Psoas muscle (tissue), 8 donors: ENCODE measurements around the gene HSPB9. TPM values are rescaled to one million over a fixed set of nuclear protein-coding genes. Genes with fewer than 3 reads are reported as not detected.

Source experiments
- ATAC-seq, 4 donors: fragments of 200-7000 bp; cut with Tn5 transposase; one replicate each; pipeline ENCODE4 v1.9.1; 2020; ENCODE audit warnings: moderate library complexity in 3 of 4, mild to moderate bottlenecking in 2 of 4
- DNase-seq, 2 donors: peaks; one replicate each; pipeline ENCODE4 v3.0.0-alpha.2; 2020
- H3K27ac ChIP-seq: fragments of 200-600 bp; one replicate; pipeline ENCODE4 v1.8.0; 2022
- H3K27me3 ChIP-seq, 3 donors: fragments of 200-600 bp in 1 of 3; one replicate each; pipeline versions ENCODE4 v1.6.1 to v1.8.0; 2013 to 2022; ENCODE audit warnings: low read length in 2 of 3, mild to moderate bottlenecking in 2 of 3, moderate library complexity in 1 of 3; ENCODE audit not compliant: insufficient read depth in 3 of 3
- H3K36me3 ChIP-seq, 2 donors: fragments of 200-600 bp in 1 of 2; one replicate each; pipeline versions ENCODE4 v1.6.1 to v1.8.0; 2013 to 2022; ENCODE audit warnings: low read depth in 1 of 2, mild to moderate bottlenecking in 1 of 2, moderate library complexity in 1 of 2; ENCODE audit not compliant: insufficient read depth in 1 of 2
- H3K4me1 ChIP-seq: fragments of 200-600 bp; one replicate; pipeline ENCODE4 v1.8.0; 2022
- H3K4me3 ChIP-seq: fragments of 200-600 bp; one replicate; pipeline ENCODE4 v1.8.0; 2022; ENCODE audit warnings: mild to moderate bottlenecking
- H3K9me3 ChIP-seq: fragments of 200-600 bp; one replicate; pipeline ENCODE4 v1.8.0; 2022
- WGBS, 3 donors: extraction: QIAGEN DNeasy Blood & Tissue Kit; methylation state at CpG; one replicate each; pipeline versions ENCODE4 v1.1.6 to v1.1.7; 2013; 5-methylcytosine and 5-hydroxymethylcytosine counted together
- intact Hi-C, 2 donors: fragments of 100-400 bp; cut with DNase I; formaldehyde crosslinking; loops; one replicate each; pipeline versions ENCODE4 v1.11.0 to v1.14.2; 2022
- polyA plus RNA-seq, 3 donors: library from polyadenylated mRNA; stranded (reverse); fragments of 200-250 nt; gene quantifications; one replicate each; pipeline ENCODE4 v1.2.3, GENCODE V29; 2013
- total RNA-seq, 4 donors: library from RNA; stranded (reverse); fragmentation: NEBNext Ultra II Directional in 2 of 4; extraction: Animal tissue kit (Norgen Biotek cat#: 25700) in 2 of 4; gene quantifications; one replicate each; pipeline versions ENCODE4 v1.2.1 to v1.2.4, GENCODE V29; 2021 to 2023
- TF ChIP-seq, protein P1 (sequence below): fragments of 200-600 bp; IDR thresholded peaks from one replicate; pipeline ENCODE4 v1.8.0; 2022; ENCODE audit warnings: antibody characterized with exemption
- donor health status: healthy with polysubstance abuse.
- donor health status: DM: no; HTN: no; CAD: no; lungs with moderate emphysema.
- donor health status: Bipolar disorder and iron deficiency.
- donor health status: healthy.
- donor health status: DM: yes; HTN: yes; CAD: no.
- donor health status: DM: no; HTN: no; CAD: no.
- donor health status: DM: no; HTN: no; CAD: no.
- donor health status: DM: yes; HTN: yes; CAD: no.

The HSPB9 gene
- total and polyA plus RNA-seq, 7 donors: 0.03 to 0.53 (median 0.43) TPM; not detected in 4

DNA sequence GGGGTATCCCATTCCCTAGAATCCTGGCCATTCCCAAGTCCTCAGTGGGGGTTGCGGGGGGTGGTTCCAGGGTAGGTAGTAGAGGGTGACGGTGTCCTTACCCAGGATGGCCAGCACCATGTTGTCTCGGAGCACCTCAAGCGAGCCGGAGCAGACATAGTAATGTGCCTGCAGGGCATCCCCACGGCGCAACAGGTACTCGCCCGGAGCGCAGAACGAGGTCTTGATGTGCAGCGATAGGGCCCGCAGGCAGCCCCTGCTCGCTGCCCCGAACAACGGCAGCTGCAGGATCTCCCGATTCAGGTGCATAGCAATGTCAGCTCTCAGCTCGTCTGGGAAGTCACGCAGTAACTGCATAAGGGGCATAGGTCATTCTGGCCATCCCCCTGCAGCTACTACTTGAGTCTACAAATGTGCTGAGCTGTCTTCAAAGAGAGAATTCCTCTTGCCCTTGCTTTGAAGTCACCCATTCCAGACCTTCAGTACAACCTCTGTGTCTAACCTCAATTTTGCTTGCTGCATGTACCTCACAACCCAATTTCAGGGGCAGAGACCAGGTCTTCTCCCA lies 43.7 kb downstream of the HSPB9 start:
- no peaks in the 10 kb centered on the region for H3K4me1 ChIP-seq
- TF ChIP-seq, protein P1, sequence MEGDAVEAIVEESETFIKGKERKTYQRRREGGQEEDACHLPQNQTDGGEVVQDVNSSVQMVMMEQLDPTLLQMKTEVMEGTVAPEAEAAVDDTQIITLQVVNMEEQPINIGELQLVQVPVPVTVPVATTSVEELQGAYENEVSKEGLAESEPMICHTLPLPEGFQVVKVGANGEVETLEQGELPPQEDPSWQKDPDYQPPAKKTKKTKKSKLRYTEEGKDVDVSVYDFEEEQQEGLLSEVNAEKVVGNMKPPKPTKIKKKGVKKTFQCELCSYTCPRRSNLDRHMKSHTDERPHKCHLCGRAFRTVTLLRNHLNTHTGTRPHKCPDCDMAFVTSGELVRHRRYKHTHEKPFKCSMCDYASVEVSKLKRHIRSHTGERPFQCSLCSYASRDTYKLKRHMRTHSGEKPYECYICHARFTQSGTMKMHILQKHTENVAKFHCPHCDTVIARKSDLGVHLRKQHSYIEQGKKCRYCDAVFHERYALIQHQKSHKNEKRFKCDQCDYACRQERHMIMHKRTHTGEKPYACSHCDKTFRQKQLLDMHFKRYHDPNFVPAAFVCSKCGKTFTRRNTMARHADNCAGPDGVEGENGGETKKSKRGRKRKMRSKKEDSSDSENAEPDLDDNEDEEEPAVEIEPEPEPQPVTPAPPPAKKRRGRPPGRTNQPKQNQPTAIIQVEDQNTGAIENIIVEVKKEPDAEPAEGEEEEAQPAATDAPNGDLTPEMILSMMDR: no peak
- intact Hi-C loops: no loop called here
- WGBS, 3 donors: 85 to 87% (median 86%) methylated on average over 19 of the region's 19 CpGs
- H3K9me3 ChIP-seq: no peaks in the 10 kb centered on the region
- H3K27me3 ChIP-seq: no peaks in the 10 kb centered on the region
- DNase-seq (no peak), ATAC-seq (no peak)
- no peak overlapping the region for H3K4me3 ChIP-seq
- no peak overlapping the region for H3K27ac ChIP-seq
- H3K36me3 ChIP-seq: no peaks in the 10 kb centered on the region

DNA sequence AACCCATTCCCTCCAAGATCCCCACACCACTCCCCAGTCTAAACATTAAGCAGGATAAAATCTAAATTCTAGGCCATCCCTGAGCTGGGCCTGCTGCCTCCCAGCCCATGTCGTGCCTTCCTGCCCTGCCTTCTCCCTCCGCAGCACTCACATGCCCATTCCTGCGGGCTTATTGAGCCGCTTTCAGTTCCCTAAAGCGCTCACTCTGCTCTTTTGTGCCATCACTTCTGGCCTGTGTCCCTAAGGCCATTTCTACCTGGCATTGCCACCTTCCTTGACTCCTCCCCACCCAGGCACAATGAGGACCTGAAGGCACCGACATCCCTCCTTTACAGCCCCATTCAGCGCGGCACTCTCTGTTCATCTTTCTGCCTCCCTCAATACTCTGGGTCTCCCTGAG lies 45.2 kb downstream of the HSPB9 start:
- H3K4me1 ChIP-seq: no peaks in the 10 kb centered on the region
- no peaks in the 10 kb centered on the region for H3K27me3 ChIP-seq
- no peak overlapping the region for H3K27ac ChIP-seq
- intact Hi-C loops: no loop called here
- WGBS, 3 donors: 90 to 94% (median 93%) methylated on average over 8 of the region's 8 CpGs
- H3K4me3 ChIP-seq: no peak overlapping the region
- TF ChIP-seq, protein P1: no peak
- no peaks in the 10 kb centered on the region for H3K36me3 ChIP-seq
- ATAC-seq (no peak), DNase-seq (no peak)
- H3K9me3 ChIP-seq: no peaks in the 10 kb centered on the region

DNA sequence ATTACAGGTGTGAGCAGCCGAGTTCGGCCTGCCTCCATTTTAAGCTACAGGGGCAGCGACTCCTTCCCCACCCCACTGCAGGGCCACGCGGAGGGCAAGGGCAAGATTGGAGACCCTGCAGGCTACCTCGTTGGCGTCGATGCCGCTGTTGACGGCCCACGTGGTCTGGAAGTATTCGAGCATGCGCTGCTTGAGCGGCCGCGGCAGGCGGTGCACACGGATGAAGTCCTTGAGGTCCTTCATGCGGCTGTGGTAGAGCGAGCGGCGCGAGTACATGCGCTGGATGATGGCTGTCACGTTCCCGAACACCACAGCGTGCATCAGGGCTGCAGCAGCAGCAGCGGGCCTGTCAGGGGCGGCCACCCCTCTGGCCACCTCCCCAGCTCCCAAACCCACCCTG lies 46.7 kb downstream of the HSPB9 start:
- Histone ChIP-seq H3K4me3 (no peak overlapping the region), H3K9me3 (no peaks in the 10 kb centered on the region), H3K4me1 (no peaks in the 10 kb centered on the region), H3K36me3 (no peaks in the 10 kb centered on the region), H3K27me3 (no peaks in the 10 kb centered on the region), H3K27ac (no peak overlapping the region)
- TF ChIP-seq, protein P1: no peak
- DNase-seq: no peak
- no peak for ATAC-seq
- 89 to 94% (median 94%) methylated on average over 20 to 29 of the region's 29 CpGs for WGBS, 3 donors
- intact Hi-C loops: no loop called here

DNA sequence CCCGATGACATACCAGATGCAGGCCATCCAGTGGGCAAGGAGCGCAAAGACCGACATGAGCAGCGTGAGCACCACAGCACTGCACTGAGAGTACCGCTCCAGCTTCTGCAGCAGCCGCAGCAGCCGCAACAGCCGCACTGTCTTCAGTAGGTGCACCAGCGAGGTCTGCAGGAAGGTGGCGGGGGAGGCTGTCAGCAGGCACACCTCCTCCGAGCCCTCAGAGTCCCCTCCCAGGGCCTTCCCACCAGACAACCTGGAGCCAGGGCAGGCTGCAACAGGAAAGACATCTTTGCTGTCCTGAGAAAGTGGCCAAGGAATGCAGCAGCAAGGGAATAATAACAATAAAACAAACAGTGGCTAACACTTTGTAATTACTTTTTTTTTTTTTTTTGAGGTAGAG lies 49.2 kb downstream of the HSPB9 start:
- no peak for ATAC-seq
- no peaks in the 10 kb centered on the region for H3K36me3 ChIP-seq

More for the DNA sequence above, 49.2 kb downstream of the HSPB9 start:
- no peaks in the 10 kb centered on the region for H3K4me1 ChIP-seq
- H3K4me3 ChIP-seq: no peak overlapping the region
- WGBS, 3 donors: 56 to 61% (median 57%) methylated on average over 11 of the region's 11 CpGs
- DNase-seq: no peak
- TF ChIP-seq, protein P1: no peak
- no peak overlapping the region for H3K27ac ChIP-seq
- intact Hi-C loops: no loop called here
- H3K9me3 ChIP-seq: no peaks in the 10 kb centered on the region
- H3K27me3 ChIP-seq: no peaks in the 10 kb centered on the region

Other genes with a start within 250 kb of the HSPB9 start
- gene ACLY, start 203.9 kb upstream of the HSPB9 start, total RNA-seq: 10 to 100 TPM; 18.6 to 24.1 (median 21.5) TPM
- 10 to 100 TPM; 10.5 to 20.5 (median 17.9) TPM for gene ACLY, start 203.9 kb upstream of the HSPB9 start, polyA plus RNA-seq
- gene ODAD4, start 192.2 kb upstream of the HSPB9 start, total RNA-seq: under 1 TPM in 2 of 4 donors, not detected in 2; 0.17 to 0.32 TPM
- under 1 TPM; 0.31 to 0.99 (median 0.63) TPM for gene ODAD4, start 192.2 kb upstream of the HSPB9 start, polyA plus RNA-seq
- gene CNP, start 156.0 kb upstream of the HSPB9 start, total RNA-seq: 10 to 100 TPM; 21.0 to 26.8 (median 22.9) TPM
- gene CNP, start 156.0 kb upstream of the HSPB9 start, polyA plus RNA-seq: 10 to 100 TPM; 17.6 to 22.6 (median 21.2) TPM
- gene DNAJC7, start 105.4 kb upstream of the HSPB9 start, total RNA-seq: 100 to 1,000 TPM in 1 of 4 donors, 10 to 100 TPM in 3; 66.3 to 102 (median 76.9) TPM
- gene DNAJC7, start 105.4 kb upstream of the HSPB9 start, polyA plus RNA-seq: 100 to 1,000 TPM in 1 of 3 donors, 10 to 100 TPM in 2; 85.4 to 142 (median 93.3) TPM
- 10 to 100 TPM; 35.0 to 46.8 (median 39.4) TPM for gene NKIRAS2, start 102.7 kb upstream of the HSPB9 start, total RNA-seq
- 10 to 100 TPM; 41.5 to 81.1 (median 43.1) TPM for gene NKIRAS2, start 102.7 kb upstream of the HSPB9 start, polyA plus RNA-seq
- gene C17orf113, start 72.2 kb upstream of the HSPB9 start, total RNA-seq: 1 to 10 TPM in 2 of 4 donors, under 1 TPM in 2; 0.56 to 1.2 (median 0.82) TPM
- under 1 TPM; 0.08 to 0.22 (median 0.12) TPM for gene C17orf113, start 72.2 kb upstream of the HSPB9 start, polyA plus RNA-seq
- 1 to 10 TPM in 3 of 4 donors, under 1 TPM in 1; 0.50 to 9.2 (median 1.1) TPM for gene ZNF385C, start 24.3 kb upstream of the HSPB9 start, total RNA-seq
- gene ZNF385C, start 24.3 kb upstream of the HSPB9 start, polyA plus RNA-seq: under 1 TPM; 0.22 to 0.36 (median 0.32) TPM
- 1 to 10 TPM; 2.0 to 4.2 (median 3.1) TPM for gene DHX58, start 10.1 kb upstream of the HSPB9 start, total RNA-seq
- 1 to 10 TPM; 1.3 to 2.8 (median 2.0) TPM for gene DHX58, start 10.1 kb upstream of the HSPB9 start, polyA plus RNA-seq
- gene KAT2A, start 1.4 kb upstream of the HSPB9 start, total RNA-seq: 10 to 100 TPM; 12.3 to 35.3 (median 20.0) TPM
- 10 to 100 TPM; 20.9 to 23.5 (median 21.2) TPM for gene KAT2A, start 1.4 kb upstream of the HSPB9 start, polyA plus RNA-seq
- gene RAB5C, start 32.2 kb downstream of the HSPB9 start, total RNA-seq: 10 to 100 TPM; 27.3 to 43.2 (median 38.7) TPM
- 10 to 100 TPM; 41.5 to 70.9 (median 60.0) TPM for gene RAB5C, start 32.2 kb downstream of the HSPB9 start, polyA plus RNA-seq
- gene KCNH4, start 58.3 kb downstream of the HSPB9 start, total RNA-seq: under 1 TPM in 3 of 4 donors, not detected in 1; 0.08 to 0.17 (median 0.11) TPM
- under 1 TPM in 2 of 3 donors, not detected in 1; 0.01 to 0.03 TPM for gene KCNH4, start 58.3 kb downstream of the HSPB9 start, polyA plus RNA-seq
- not detected for gene HCRT, start 62.6 kb downstream of the HSPB9 start, total RNA-seq
- not detected for gene HCRT, start 62.6 kb downstream of the HSPB9 start, polyA plus RNA-seq
- gene GHDC, start 71.7 kb downstream of the HSPB9 start, total RNA-seq: 1 to 10 TPM; 4.7 to 9.4 (median 7.0) TPM
- gene GHDC, start 71.7 kb downstream of the HSPB9 start, polyA plus RNA-seq: 10 to 100 TPM in 1 of 3 donors, 1 to 10 TPM in 2; 6.8 to 11.5 (median 8.8) TPM
- 10 to 100 TPM; 68.8 to 90.1 (median 81.6) TPM for gene STAT5B, start 153.6 kb downstream of the HSPB9 start, total RNA-seq
- gene STAT5B, start 153.6 kb downstream of the HSPB9 start, polyA plus RNA-seq: 10 to 100 TPM; 15.9 to 61.3 (median 40.2) TPM
- gene STAT5A, start 165.7 kb downstream of the HSPB9 start, total RNA-seq: 10 to 100 TPM; 17.3 to 31.5 (median 23.9) TPM
- gene STAT5A, start 165.7 kb downstream of the HSPB9 start, polyA plus RNA-seq: 10 to 100 TPM in 2 of 3 donors, 1 to 10 TPM in 1; 8.1 to 12.5 (median 10.5) TPM